Neural progenitor cell (in vitro differentiated cells): ENCODE results near the gene AK4. TPM values are rescaled to one million over a fixed set of nuclear protein-coding genes. Genes with fewer than 3 reads are reported as not detected.

Source experiments
- DNase-seq: peaks from one replicate; pipeline ENCODE4 v3.0.0-alpha.2; 2016; ENCODE audit warnings: low spot score
- H2AFZ ChIP-seq: fragments of 200-600 bp; sonication (generic); replicated peaks from 2 replicates; pipeline ENCODE4 v1.6.1; 2016; ENCODE audit warnings: antibody characterized with exemption
- H3F3A ChIP-seq: fragments of 200-600 bp; sonication (generic); 2 replicates; pipeline ENCODE4 v1.6.1; 2016; ENCODE audit warnings: antibody characterized with exemption, low read depth
- H3K27ac ChIP-seq: fragments of 200-600 bp; sonication (generic); 2 replicates; pipeline ENCODE4 v1.5.1; 2016; ENCODE audit warnings: mild to moderate bottlenecking
- H3K27me3 ChIP-seq: fragments of 200-600 bp; sonication (generic); 2 replicates; pipeline ENCODE4 v1.6.1; 2016; ENCODE audit warnings: mild to moderate bottlenecking, moderate library complexity
- H3K36me3 ChIP-seq: fragments of 200-600 bp; sonication (generic); 2 replicates; pipeline ENCODE4 v1.5.1; 2016
- H3K4me1 ChIP-seq: fragments of 200-600 bp; sonication (generic); 2 replicates; pipeline ENCODE4 v1.6.1; 2016; ENCODE audit warnings: mixed run types
- H3K4me2 ChIP-seq: fragments of 200-600 bp; sonication (generic); 2 replicates; pipeline ENCODE4 v1.6.1; 2016
- H3K4me3 ChIP-seq: fragments of 200-600 bp; sonication (generic); 2 replicates; pipeline ENCODE4 v1.5.1; 2016
- H3K79me2 ChIP-seq: fragments of 200-600 bp; sonication (generic); 2 replicates; pipeline ENCODE4 v1.6.1; 2016; ENCODE audit warnings: low read depth
- H3K9ac ChIP-seq: fragments of 200-600 bp; sonication (generic); 2 replicates; pipeline ENCODE4 v1.6.1; 2016
- H3K9me3 ChIP-seq: fragments of 200-600 bp; sonication (generic); 2 replicates; pipeline ENCODE4 v1.5.1; 2016; ENCODE audit warnings: low read depth
- H4K20me1 ChIP-seq: fragments of 200-600 bp; sonication (generic); 2 replicates; pipeline ENCODE4 v1.6.1; 2016; ENCODE audit warnings: low read depth
- H3K27ac Mint-ChIP-seq: 3 replicates; pipeline ENCODE4 v1.8.0; 2021; ENCODE audit warnings: mixed read lengths
- H3K27me3 Mint-ChIP-seq: 2 replicates; pipeline ENCODE4 v1.8.0; 2022; ENCODE audit warnings: low read depth, mild to moderate bottlenecking, inconsistent platforms, moderate library complexity, mixed read lengths; ENCODE audit not compliant: insufficient read depth
- H3K36me3 Mint-ChIP-seq: 3 replicates; pipeline ENCODE4 v1.8.0; 2021; ENCODE audit warnings: mixed read lengths
- H3K4me1 Mint-ChIP-seq: 3 replicates; pipeline ENCODE4 v1.8.0; 2021; ENCODE audit warnings: mixed read lengths
- H3K4me3 Mint-ChIP-seq: 3 replicates; pipeline ENCODE4 v1.8.0; 2021; ENCODE audit warnings: mild to moderate bottlenecking, moderate library complexity, mixed read lengths
- H3K9me3 Mint-ChIP-seq: 3 replicates; pipeline ENCODE4 v1.8.0; 2020; ENCODE audit warnings: mixed read lengths
- CTCF ChIP-seq: fragments of 200-600 bp; sonication (generic); IDR thresholded peaks from 2 replicates; pipeline ENCODE4 v1.5.1; 2017; ENCODE audit warnings: antibody characterized with exemption, mild to moderate bottlenecking
- EZH2 ChIP-seq: fragments of 200-600 bp; sonication (generic); IDR thresholded peaks from 2 replicates; pipeline ENCODE4 v1.6.1; 2017; ENCODE audit warnings: antibody characterized with exemption, mild to moderate bottlenecking, moderate library complexity
- EZH2phosphoT487 ChIP-seq: fragments of 200-600 bp; sonication (generic); IDR thresholded peaks from 2 replicates; pipeline ENCODE4 v1.6.1; 2017; ENCODE audit warnings: antibody characterized with exemption
- total RNA-seq: library from RNA; depleted of rRNA; stranded (reverse); fragments of >200 nt; gene quantifications from 2 replicates; pipeline ENCODE4 v1.2.3, GENCODE V29; 2015; ENCODE audit warnings: low replicate concordance

The AK4 gene
- total RNA-seq, 1 donor from 2014 or later = 31.5 TPM

- Mint-ChIP-seq H3K27me3 (no peaks in the 10 kb centered on the region), H3K36me3 (peaks cover 22% of the 10 kb centered on the region), H3K4me1 (no peaks in the 10 kb centered on the region), H3K27ac (no peak overlapping the region), H3K9me3 (peaks cover 2% of the 10 kb centered on the region), H3K4me3 (no peak overlapping the region)
- Histone ChIP-seq H3K79me2 (no peaks in the 10 kb centered on the region), H3K36me3 (no peaks in the 10 kb centered on the region), H3K4me2 (no peak overlapping the region), H4K20me1 (no peaks in the 10 kb centered on the region), H3K9me3 (no peaks in the 10 kb centered on the region), H3K9ac (no peak overlapping the region), H3K4me3 (no peak overlapping the region), H3K27me3 (no peaks in the 10 kb centered on the region), H3K27ac (no peak overlapping the region), H2AFZ (no peak overlapping the region), H3K4me1 (no peaks in the 10 kb centered on the region), H3F3A (no peaks in the 10 kb centered on the region)
- DNase-seq = no peak
- TF ChIP-seq EZH2phosphoT487 (no peak), CTCF (no peak), EZH2 (no peak)
These were observed 50.1 kb downstream of the AK4 start for GRCh38 chr1:65198096-65198495.

- TF ChIP-seq EZH2 = no peak
- Mint-ChIP-seq H3K27me3 (no peaks in the 10 kb centered on the region), H3K27ac (no peak overlapping the region), H3K4me3 (no peak overlapping the region), H3K9me3 (peaks cover 2% of the 10 kb centered on the region), H3K36me3 (peaks cover 13% of the 10 kb centered on the region), H3K4me1 (no peaks in the 10 kb centered on the region)
- H3K4me1 ChIP-seq = no peaks in the 10 kb centered on the region
- H3K27me3 ChIP-seq = no peaks in the 10 kb centered on the region
- H3K9me3 ChIP-seq = no peaks in the 10 kb centered on the region
- DNase-seq = no peak
- H3K36me3 ChIP-seq = no peaks in the 10 kb centered on the region
- no peak overlapping the region for H3K4me2 ChIP-seq
- no peak overlapping the region for H3K27ac ChIP-seq
- H3K9ac ChIP-seq = no peak overlapping the region
- no peak overlapping the region for H3K4me3 ChIP-seq
- no peaks in the 10 kb centered on the region for H3F3A ChIP-seq
- H4K20me1 ChIP-seq = no peaks in the 10 kb centered on the region
- no peak overlapping the region for H2AFZ ChIP-seq
- no peaks in the 10 kb centered on the region for H3K79me2 ChIP-seq
These were observed 52.4 kb downstream of the AK4 start for GRCh38 chr1:65200411-65200810.

GRCh38 chr1:65206836-65207235 is 58.8 kb downstream of the AK4 start:
- Histone ChIP-seq H3K9me3 (no peaks in the 10 kb centered on the region), H3K4me2 (no peak overlapping the region), H4K20me1 (no peaks in the 10 kb centered on the region), H3K4me3 (no peak overlapping the region), H2AFZ (no peak overlapping the region), H3K36me3 (no peaks in the 10 kb centered on the region), H3K27ac (no peak overlapping the region), H3K79me2 (no peaks in the 10 kb centered on the region), H3K27me3 (no peaks in the 10 kb centered on the region), H3K9ac (no peak overlapping the region), H3F3A (no peaks in the 10 kb centered on the region), H3K4me1 (no peaks in the 10 kb centered on the region)
- peaks cover 13% of the 10 kb centered on the region for H3K4me1 Mint-ChIP-seq
- H3K9me3 Mint-ChIP-seq = no peaks in the 10 kb centered on the region
- no peak for DNase-seq
- no peak overlapping the region for H3K27ac Mint-ChIP-seq
- peaks cover 2% of the 10 kb centered on the region for H3K27me3 Mint-ChIP-seq
- no peak for TF ChIP-seq EZH2phosphoT487
- no peak for TF ChIP-seq EZH2
- no peak for TF ChIP-seq CTCF
- H3K4me3 Mint-ChIP-seq = no peak overlapping the region
- H3K36me3 Mint-ChIP-seq = no peaks in the 10 kb centered on the region

GRCh38 chr1:65207317-65207716 is 59.3 kb downstream of the AK4 start:
- Mint-ChIP-seq H3K27ac (no peak overlapping the region), H3K27me3 (peaks cover 2% of the 10 kb centered on the region), H3K9me3 (no peaks in the 10 kb centered on the region), H3K4me1 (peaks cover 13% of the 10 kb centered on the region), H3K4me3 (no peak overlapping the region), H3K36me3 (no peaks in the 10 kb centered on the region)
- no peak overlapping the region for H2AFZ ChIP-seq
- no peak overlapping the region for H3K4me2 ChIP-seq
- no peak overlapping the region for H3K9ac ChIP-seq
- H3K4me1 ChIP-seq = no peaks in the 10 kb centered on the region
- H3K9me3 ChIP-seq = no peaks in the 10 kb centered on the region
- no peaks in the 10 kb centered on the region for H4K20me1 ChIP-seq
- TF ChIP-seq CTCF (no peak), EZH2phosphoT487 (no peak), EZH2 (no peak)
- no peaks in the 10 kb centered on the region for H3K27me3 ChIP-seq
- no peaks in the 10 kb centered on the region for H3K36me3 ChIP-seq
- H3K4me3 ChIP-seq = no peak overlapping the region
- no peaks in the 10 kb centered on the region for H3K79me2 ChIP-seq
- no peaks in the 10 kb centered on the region for H3F3A ChIP-seq
- H3K27ac ChIP-seq = no peak overlapping the region
- DNase-seq = no peak
